WI38 (cell line): ENCODE measurements around the gene MOG.

Experiments
- H3K4me3 ChIP-seq: 2 replicates; pipeline ENCODE4 v1.5.1; 2011; ENCODE audit warnings: low read depth, mild to moderate bottlenecking, control low read depth, low read length
- TF ChIP-seq, protein P1 (sequence below): IDR thresholded peaks from 2 replicates; pipeline ENCODE4 v1.5.1; 2012; ENCODE audit warnings: low read depth, mild to moderate bottlenecking, control low read depth, low read length

MOG gene

DNA sequence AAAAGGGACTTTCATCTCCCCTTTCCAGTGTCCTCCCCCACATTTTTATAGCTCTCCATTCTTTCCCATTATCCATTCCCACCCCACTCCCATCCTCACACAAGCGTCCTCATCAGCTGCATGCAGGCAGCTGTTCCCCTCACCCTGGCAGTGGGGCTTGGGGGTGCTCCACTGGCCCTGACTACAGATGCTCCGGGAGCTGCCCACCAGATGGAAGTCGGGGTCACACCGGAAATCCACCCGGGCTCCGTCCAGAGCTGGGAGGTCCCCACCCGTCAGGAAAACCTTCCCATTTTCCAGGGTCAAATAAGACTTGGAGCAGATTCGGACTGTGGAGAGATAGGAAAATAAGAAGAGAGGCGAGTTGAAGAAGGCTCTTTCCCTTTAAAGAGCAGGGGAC is 26.6 kb upstream of the MOG start:
- TF ChIP-seq, protein P1, sequence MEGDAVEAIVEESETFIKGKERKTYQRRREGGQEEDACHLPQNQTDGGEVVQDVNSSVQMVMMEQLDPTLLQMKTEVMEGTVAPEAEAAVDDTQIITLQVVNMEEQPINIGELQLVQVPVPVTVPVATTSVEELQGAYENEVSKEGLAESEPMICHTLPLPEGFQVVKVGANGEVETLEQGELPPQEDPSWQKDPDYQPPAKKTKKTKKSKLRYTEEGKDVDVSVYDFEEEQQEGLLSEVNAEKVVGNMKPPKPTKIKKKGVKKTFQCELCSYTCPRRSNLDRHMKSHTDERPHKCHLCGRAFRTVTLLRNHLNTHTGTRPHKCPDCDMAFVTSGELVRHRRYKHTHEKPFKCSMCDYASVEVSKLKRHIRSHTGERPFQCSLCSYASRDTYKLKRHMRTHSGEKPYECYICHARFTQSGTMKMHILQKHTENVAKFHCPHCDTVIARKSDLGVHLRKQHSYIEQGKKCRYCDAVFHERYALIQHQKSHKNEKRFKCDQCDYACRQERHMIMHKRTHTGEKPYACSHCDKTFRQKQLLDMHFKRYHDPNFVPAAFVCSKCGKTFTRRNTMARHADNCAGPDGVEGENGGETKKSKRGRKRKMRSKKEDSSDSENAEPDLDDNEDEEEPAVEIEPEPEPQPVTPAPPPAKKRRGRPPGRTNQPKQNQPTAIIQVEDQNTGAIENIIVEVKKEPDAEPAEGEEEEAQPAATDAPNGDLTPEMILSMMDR: no peak
- H3K4me3 ChIP-seq: no peak overlapping the region

DNA sequence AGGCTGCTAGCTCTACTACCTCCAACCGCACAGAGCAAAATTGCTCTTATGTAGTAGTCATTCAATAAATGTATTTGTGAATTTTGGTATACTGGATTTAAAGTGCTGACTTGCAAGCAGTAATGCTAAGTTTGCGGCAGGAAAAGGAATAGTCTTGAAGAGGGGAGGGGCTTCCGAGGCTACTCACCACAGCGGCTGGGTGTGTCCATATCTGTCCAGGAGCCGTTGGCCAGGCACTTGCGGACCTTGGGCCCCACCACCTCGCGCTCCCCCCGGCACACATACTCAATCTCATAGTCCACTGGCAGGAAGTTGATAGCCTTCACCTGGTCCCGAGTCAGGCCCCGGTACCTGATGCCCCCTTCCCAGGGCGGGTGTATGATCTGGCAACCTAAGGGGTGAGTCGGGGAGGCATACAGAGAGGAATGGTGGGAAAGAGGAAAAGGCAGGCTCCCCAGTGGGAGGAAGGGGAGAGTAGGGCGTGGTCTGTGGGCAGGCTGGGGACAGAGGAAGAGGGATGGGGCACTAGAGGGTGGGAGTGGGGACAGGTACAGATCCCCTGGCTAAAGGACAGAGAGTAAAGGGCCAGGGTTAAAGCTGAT is 25.6 kb upstream of the MOG start:
- TF ChIP-seq, protein P1: no peak
- peak overlapping the region; percentile 72 for H3K4me3 ChIP-seq

DNA sequence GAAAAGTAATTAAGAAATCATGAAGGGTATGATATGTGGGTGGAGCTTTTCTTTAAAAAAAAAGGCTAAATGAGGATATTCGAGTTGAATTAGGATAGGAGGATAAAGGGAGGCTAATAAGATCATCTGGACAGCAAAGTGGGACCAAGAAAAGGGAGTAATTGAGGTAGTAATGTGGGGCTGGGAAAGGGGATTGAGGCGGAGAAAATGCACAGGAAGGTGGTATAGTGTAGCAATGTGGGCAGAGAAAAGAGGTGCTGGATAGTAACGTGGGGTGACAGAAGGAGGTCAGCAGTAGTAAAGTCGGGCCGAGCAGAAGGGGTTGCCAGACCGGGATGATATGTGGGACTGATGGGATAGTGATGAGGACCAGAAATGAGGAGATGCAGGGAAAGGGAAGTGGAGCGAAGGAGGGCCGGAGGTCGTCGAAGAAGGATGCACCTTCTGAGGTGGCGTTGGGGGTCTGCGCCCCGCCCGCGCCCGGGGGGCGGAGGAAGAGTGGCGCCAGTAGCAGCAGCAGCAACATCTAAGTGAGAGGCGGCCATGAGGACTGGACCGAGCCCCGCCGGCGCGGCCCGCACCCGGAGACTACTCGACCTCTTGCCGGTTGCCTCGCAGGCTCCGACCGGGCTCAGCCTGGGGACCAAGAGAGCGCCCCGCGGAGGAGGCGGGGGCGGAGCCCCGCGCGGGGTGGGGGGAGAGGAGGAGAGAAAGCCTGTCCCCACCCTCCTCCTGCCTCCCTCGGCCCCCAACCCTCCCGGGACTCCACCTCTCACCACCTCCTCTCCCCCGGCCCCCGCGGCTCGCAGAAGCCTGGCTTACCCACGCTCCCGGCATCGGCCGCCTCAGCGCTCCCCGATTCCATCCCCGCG is 24.8 kb upstream of the MOG start:
- TF ChIP-seq, protein P1: no peak
- H3K4me3 ChIP-seq: peak overlapping the region; percentile 72

DNA sequence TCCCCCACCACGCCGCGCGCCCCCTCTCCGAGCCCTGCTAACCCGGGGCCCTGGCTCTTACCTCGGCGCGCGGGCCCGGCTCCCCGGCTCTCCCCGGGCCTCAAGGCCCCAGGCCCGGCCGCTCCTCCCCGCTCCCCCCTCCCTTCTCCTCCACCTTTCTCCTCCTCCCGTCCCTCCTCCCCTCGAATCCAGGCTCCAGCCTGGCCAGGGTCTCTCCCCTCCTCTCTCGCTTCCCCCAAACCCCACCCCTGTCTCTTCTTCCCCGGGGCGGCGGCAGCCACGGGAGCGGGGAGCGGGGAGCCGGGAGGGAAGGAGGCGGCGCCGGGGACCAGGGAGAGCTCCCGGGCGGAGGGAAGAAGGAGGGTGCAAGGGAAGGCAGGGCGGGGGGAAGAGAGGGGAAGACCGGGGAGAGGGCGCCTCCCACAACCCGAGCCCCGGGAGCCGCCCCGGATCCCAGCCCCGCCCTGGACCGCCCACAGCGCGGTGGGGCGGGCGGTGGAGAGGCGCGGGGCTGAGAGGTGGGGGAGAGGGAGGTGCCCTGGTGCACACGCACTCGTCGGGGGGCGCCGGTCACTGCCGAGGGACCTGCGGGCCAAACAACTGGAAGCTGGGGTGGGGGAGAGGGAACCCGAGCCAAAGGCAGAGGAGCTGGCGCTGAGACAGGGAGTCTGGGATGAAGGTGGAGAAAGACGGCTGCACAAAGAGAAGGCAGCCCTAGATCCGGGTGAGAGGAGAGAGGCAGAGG is 23.9 kb upstream of the MOG start, which contains the start of gene GABBR1:
GABBR1 (minus strand) TSS at position 395 of the 745 bp plus-strand sequence. CDS start 798 bp downstream, outside the sequence.
- H3K4me3 ChIP-seq: peak within 1 kb of the TSS; percentile 72
- TF ChIP-seq, protein P1: no peak

DNA sequence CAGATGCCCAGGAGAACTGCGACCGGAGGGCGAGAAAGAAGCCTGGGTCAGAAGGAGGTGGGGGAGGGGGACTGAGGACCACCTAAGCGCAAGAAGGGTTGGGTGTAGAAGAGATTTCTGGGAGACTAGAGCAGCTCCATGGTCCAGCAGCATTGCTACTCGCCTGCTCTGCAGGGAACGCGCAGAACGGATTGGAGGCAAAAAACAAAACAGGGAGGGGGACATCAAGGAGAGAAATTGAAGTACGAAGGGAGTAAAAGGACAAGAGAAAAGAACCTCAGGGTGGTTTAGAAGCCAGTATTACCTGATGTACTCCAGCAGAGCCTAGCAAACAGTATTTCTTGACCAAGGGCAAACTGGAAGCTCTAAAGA is 23.4 kb upstream of the MOG start:
- H3K4me3 ChIP-seq: peak overlapping the region; percentile 72
- TF ChIP-seq, protein P1: no peak

DNA sequence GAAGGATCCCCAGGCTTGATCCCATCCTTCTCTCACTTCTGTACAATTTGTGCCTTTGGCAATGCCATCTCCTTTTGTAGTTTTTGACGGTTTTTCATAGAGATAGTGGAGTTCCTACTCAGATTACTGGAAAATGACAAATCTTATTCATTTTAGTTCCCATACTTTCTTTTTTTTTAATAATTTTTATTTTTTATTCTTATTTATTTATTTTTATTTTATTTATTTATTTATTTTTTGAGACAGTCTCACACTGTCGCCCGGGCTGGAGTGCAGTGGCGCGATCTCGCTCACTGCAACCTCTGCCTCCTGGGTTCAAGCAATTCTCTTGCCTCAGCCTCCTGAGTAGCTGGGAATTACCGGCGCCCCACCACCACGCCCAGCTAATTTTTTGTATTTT is 19.6 kb upstream of the MOG start:
- TF ChIP-seq, protein P1: no peak
- H3K4me3 ChIP-seq: no peak overlapping the region
